Measurements from ENCODE around the gene NFYB. TPM values are rescaled to one million over a fixed set of nuclear protein-coding genes. Genes with fewer than 3 reads are reported as not detected.

NFYB gene
- total RNA-seq, 4 donors from 2014 or later = 41.6 to 61.4 (median 46.3) TPM

DNA sequence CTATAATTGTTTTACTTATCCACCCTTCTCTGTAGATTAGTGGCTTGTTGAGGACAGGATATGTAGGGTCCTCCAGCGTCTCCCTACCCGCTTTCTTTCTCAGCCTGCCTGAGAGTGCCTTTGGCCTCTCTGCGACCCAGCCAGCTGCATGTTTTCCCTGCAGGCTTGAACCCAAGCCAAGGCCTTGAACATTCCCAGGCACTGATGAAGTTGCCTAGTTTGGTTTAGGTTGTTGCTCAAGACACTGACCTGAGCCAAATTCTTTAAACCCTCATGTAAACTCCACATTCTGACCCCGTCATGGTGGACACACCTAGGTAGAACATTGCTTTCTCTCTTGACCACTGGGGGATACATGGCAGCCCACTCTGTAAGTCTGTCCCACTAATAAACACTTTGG is 44.1 kb upstream of the NFYB start:
- TF ChIP-seq CTCF (IDR thresholded peaks at IDR 0.05) = no peak
- no peak for TF ChIP-seq POLR2A (IDR thresholded peaks at IDR 0.05)
- TF ChIP-seq EP300 (IDR thresholded peaks at IDR 0.05) = peak in 1 of 2 donors; percentile 85
- peak overlapping the region in 3 of 4 donors; percentile 37 to 69 (median 38) for H3K27ac ChIP-seq
- peak; percentile 63 to 82 for DNase-seq (ENCODE audit: low spot score in 2 of 2)
- no peaks in the 10 kb centered on the region for H3K36me3 ChIP-seq
- no peak overlapping the region for H3K4me3 ChIP-seq
- no peaks in the 10 kb centered on the region for H3K27me3 ChIP-seq
- 52 to 72% methylated on average over 4 of the region's 4 CpGs for WGBS, 2 donors
- H3K9me3 ChIP-seq = peaks cover 0 to 17% (median 1%) of the 10 kb centered on the region in 4 donors
- H3K4me1 ChIP-seq = peaks cover 0 to 41% (median 4%) of the 10 kb centered on the region in 4 donors

DNA sequence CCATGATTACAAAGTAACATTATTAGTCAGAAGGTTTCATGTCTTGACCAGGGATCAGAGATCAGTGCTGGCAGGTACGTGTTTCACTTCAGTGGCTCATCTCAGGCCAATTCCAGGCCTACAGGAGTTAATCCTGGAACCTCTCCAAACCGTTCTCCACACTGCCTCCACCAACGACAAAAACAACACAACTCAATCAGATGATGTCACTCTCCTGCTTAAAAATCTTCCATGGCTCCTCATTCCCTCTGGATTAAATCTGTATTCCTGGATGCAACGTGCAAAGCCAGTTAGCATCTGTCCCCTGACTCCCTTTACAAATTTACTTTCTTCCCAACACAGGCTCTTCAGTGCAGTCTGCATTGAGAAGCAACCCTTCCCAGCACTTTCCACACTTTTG is 43.3 kb upstream of the NFYB start:
- H3K27ac ChIP-seq = peak overlapping the region in 2 of 4 donors; percentile 38 to 69
- DNase-seq (ENCODE audit: low spot score in 2 of 2) = no peak
- H3K36me3 ChIP-seq = no peaks in the 10 kb centered on the region
- no peak overlapping the region for H3K4me3 ChIP-seq
- TF ChIP-seq EP300 (IDR thresholded peaks at IDR 0.05) (no peak), POLR2A (IDR thresholded peaks at IDR 0.05) (no peak), CTCF (IDR thresholded peaks at IDR 0.05) (no peak)
- 28 to 34% methylated on average over 4 of the region's 4 CpGs for WGBS, 2 donors
- peaks cover 0 to 41% (median 4%) of the 10 kb centered on the region in 4 donors for H3K4me1 ChIP-seq
- H3K27me3 ChIP-seq = no peaks in the 10 kb centered on the region
- H3K9me3 ChIP-seq = peaks cover 0 to 17% (median 1%) of the 10 kb centered on the region in 4 donors

DNA sequence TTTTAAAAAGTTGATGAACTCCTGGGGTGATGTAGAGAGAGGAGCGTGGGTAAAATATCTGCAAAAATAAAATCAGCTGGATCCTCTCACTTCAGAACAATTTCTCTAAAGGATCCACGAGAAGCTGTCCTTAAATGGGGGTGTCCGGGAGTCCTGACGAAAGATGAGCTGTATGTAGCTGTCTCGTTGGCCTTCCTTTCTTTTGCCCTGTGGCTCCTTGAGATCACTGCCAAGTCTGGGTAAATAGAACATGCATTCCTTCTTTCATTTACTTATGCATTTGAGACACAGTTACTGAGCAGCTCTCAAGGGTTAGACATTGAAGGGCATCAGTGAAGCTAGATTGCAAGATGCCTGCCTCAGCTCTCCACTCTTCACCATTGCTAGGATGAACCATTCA is 42.4 kb upstream of the NFYB start:
- Histone ChIP-seq H3K36me3 (no peaks in the 10 kb centered on the region), H3K27me3 (no peaks in the 10 kb centered on the region), H3K4me1 (peaks cover 0 to 41% (median 4%) of the 10 kb centered on the region in 4 donors), H3K27ac (peak overlapping the region in 1 of 4 donors; percentile 30), H3K4me3 (no peak overlapping the region), H3K9me3 (peaks cover 0 to 17% (median 1%) of the 10 kb centered on the region in 4 donors)
- WGBS, 2 donors = 77 to 81% methylated on average over 5 of the region's 5 CpGs
- DNase-seq (ENCODE audit: low spot score in 2 of 2) = no peak
- no peak for TF ChIP-seq CTCF (IDR thresholded peaks at IDR 0.05)
- no peak for TF ChIP-seq POLR2A (IDR thresholded peaks at IDR 0.05)
- TF ChIP-seq EP300 (IDR thresholded peaks at IDR 0.05) = no peak

DNA sequence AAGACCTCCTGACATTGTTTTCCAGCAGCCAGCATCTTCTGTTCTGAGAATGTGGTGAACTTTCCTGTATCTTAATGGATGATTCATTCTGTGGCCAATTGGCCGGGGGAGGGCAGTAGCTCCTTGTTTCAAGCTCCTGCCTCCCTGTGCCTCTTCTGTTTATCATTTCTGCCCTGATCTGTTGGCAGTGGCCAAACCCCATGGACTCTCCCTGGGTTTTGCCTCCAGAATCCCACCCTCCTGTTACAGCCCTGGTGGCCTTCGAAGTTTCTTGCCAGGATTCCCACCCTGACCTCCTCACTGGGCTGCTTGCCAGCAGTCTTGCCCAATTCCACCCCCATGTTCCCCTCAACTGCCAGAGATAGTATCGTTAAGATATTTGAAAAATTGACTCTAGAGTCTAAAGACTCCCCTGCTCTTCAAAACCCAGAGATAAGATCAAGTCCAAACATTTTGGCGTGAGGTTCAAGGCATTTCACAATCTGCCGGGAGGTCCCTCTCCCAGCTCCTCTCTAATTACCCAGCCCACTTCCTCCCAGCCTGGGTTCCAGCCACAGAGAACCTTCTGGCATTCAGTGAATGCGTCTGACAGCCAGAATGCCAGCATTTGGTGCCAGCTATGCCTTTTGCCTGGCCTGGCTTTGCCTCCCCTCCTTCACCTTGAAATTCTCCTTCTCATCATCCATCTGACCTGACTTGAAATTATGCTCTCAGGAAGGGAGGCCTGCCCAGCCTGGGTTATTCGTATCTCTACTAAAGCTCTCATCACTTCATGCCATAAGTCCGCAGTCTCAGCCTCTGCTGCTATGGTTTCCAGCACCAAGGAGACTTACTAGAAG is 39.9 kb upstream of the NFYB start:
- DNase-seq (ENCODE audit: low spot score in 2 of 2) = peak; percentile 66 to 82
- peaks cover 0 to 3% (median 0%) of the 10 kb centered on the region in 4 donors for H3K9me3 ChIP-seq
- no peaks in the 10 kb centered on the region for H3K36me3 ChIP-seq
- H3K4me1 ChIP-seq = peaks cover 0 to 41% (median 4%) of the 10 kb centered on the region in 4 donors
- H3K27ac ChIP-seq = peak overlapping the region; percentile 49 to 87 (median 63)
- WGBS, 2 donors = 51 to 53% methylated on average over 7 to 8 of the region's 8 CpGs
- no peaks in the 10 kb centered on the region for H3K27me3 ChIP-seq
- no peak for TF ChIP-seq POLR2A (IDR thresholded peaks at IDR 0.05)
- TF ChIP-seq EP300 (IDR thresholded peaks at IDR 0.05) = peak in 1 of 2 donors; percentile 93
- TF ChIP-seq CTCF (IDR thresholded peaks at IDR 0.05) = peak in 1 of 5 experiments; percentile 6
- H3K4me3 ChIP-seq = no peak overlapping the region

DNA sequence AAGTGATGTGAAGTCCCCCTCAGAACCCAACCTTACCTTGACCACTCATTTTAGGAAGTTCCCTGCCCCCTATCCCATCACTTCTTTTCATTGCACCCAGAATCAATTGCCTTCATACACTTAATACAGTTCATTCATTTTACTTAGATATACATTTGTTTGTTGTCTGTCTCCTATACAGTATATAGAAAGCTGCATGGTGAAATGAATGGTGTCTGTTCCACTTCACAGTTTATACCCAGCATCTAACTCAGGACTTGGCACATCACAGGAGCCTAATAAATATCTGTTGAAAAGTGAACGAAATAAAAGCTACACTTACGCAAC is 39.3 kb upstream of the NFYB start:
- 33 to 36% methylated on average over 2 of the region's 2 CpGs for WGBS, 2 donors
- no peaks in the 10 kb centered on the region for H3K27me3 ChIP-seq
- H3K9me3 ChIP-seq = no peaks in the 10 kb centered on the region
- H3K4me1 ChIP-seq = peaks cover 0 to 37% (median 4%) of the 10 kb centered on the region in 4 donors
- DNase-seq (ENCODE audit: low spot score in 2 of 2) = no peak
- H3K36me3 ChIP-seq = no peaks in the 10 kb centered on the region
- H3K27ac ChIP-seq = peak overlapping the region in 2 of 4 donors; percentile 51 to 87
- TF ChIP-seq EP300 (IDR thresholded peaks at IDR 0.05) = peak in 1 of 2 donors; percentile 38
- no peak for TF ChIP-seq POLR2A (IDR thresholded peaks at IDR 0.05)
- TF ChIP-seq CTCF (IDR thresholded peaks at IDR 0.05) = no peak
- no peak overlapping the region for H3K4me3 ChIP-seq

Data from tibial nerve (tissue), 4 donors.